ENCODE results near the gene EGFL8.

DNA sequence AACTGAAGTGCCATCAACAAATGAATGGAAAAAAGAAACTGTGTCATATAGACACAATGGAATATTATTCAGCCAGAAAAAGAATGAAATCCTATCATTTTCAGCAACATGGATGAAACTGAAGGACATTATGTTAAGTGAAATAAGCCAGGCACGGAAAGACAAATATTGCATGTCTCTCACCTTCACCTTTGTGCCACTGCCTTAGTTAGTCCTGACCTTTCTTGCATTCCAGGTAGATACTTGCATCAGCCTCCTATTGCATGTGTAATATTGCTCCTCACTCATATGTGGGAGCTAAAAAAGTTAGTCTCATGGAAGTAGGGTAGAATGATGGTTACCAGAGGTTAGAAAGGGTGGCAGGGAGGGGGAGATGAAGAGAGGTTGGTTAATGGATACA, 44.6 kb downstream of the EGFL8 start:
- no peak for TF ChIP-seq EP300 (IDR thresholded peaks at IDR 0.05)
- TF ChIP-seq, protein P1, sequence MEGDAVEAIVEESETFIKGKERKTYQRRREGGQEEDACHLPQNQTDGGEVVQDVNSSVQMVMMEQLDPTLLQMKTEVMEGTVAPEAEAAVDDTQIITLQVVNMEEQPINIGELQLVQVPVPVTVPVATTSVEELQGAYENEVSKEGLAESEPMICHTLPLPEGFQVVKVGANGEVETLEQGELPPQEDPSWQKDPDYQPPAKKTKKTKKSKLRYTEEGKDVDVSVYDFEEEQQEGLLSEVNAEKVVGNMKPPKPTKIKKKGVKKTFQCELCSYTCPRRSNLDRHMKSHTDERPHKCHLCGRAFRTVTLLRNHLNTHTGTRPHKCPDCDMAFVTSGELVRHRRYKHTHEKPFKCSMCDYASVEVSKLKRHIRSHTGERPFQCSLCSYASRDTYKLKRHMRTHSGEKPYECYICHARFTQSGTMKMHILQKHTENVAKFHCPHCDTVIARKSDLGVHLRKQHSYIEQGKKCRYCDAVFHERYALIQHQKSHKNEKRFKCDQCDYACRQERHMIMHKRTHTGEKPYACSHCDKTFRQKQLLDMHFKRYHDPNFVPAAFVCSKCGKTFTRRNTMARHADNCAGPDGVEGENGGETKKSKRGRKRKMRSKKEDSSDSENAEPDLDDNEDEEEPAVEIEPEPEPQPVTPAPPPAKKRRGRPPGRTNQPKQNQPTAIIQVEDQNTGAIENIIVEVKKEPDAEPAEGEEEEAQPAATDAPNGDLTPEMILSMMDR (IDR thresholded peaks at IDR 0.05), result no peak

Measured in suprapubic skin (tissue), 3 donors.